CD4-positive, alpha-beta T cell treated with Interleukin-6 at 100 ng/mL for 8 hours (primary cell): Measurements from ENCODE around the gene EDEM2.
"Not testable (repeated sequence)": the region's sequence is repeated elsewhere in the genome, so short reads cannot be mapped to it uniquely, and the experiment has no call there.

Source experiments
- DNase-seq: peaks from one replicate; pipeline ENCODE4 v3.0.0-alpha.2; 2020; ENCODE audit warnings: mixed read lengths, low spot score

EDEM2 gene

GRCh38 chr20:35171438-35171752 is 24.3 kb upstream of the EDEM2 start:
- no peak for DNase-seq

- not testable (repeated sequence) for DNase-seq
Measured at GRCh38 chr20:35168701-35169409, 21.7 kb upstream of the EDEM2 start.

GRCh38 chr20:35167787-35168186 is 20.7 kb upstream of the EDEM2 start:
- no peak for DNase-seq

- no peak for DNase-seq
Measured at GRCh38 chr20:35166242-35166830, 19.2 kb upstream of the EDEM2 start.

- no peak for DNase-seq
Measured at GRCh38 chr20:35165221-35166185, 18.4 kb upstream of the EDEM2 start.

- not testable (repeated sequence) for DNase-seq
Measured at GRCh38 chr20:35164531-35164930, 17.4 kb upstream of the EDEM2 start.

- DNase-seq, result not testable (repeated sequence)
Measured at GRCh38 chr20:35160341-35160740, 13.2 kb upstream of the EDEM2 start.

- DNase-seq, result no peak
Measured at GRCh38 chr20:35156978-35157377, 9.8 kb upstream of the EDEM2 start.

- DNase-seq, result no peak
Measured at GRCh38 chr20:35155936-35156335, 8.8 kb upstream of the EDEM2 start.

- DNase-seq, result no peak
Measured at GRCh38 chr20:35151736-35152135, 4.6 kb upstream of the EDEM2 start.

- no peak for DNase-seq
Measured at GRCh38 chr20:35150846-35151579, 3.9 kb upstream of the EDEM2 start.

- not testable (repeated sequence) for DNase-seq
Measured at GRCh38 chr20:35147575-35148071, 487 bp upstream of the EDEM2 start.

- DNase-seq, result no peak
Measured at GRCh38 chr20:35146299-35146919, 727 bp downstream of the EDEM2 start.

GRCh38 chr20:35145141-35145564 is 2.0 kb downstream of the EDEM2 start:
- DNase-seq, result peak; percentile 44

- DNase-seq, result no peak
Measured at GRCh38 chr20:35144694-35145093, 2.4 kb downstream of the EDEM2 start.

- DNase-seq, result no peak
Measured at GRCh38 chr20:35135867-35136586, 11.1 kb downstream of the EDEM2 start.

- no peak for DNase-seq
Measured at GRCh38 chr20:35134880-35135279, 12.3 kb downstream of the EDEM2 start.

GRCh38 chr20:35134472-35134871 is 12.7 kb downstream of the EDEM2 start:
- DNase-seq, result no peak

- DNase-seq, result no peak
Measured at GRCh38 chr20:35133735-35134134, 13.4 kb downstream of the EDEM2 start.

GRCh38 chr20:35133031-35133430 is 14.1 kb downstream of the EDEM2 start:
- no peak for DNase-seq

- DNase-seq, result no peak
Measured at GRCh38 chr20:35131934-35132333, 15.2 kb downstream of the EDEM2 start.
